ENCODE measurements around the gene RYR1. TPM values are rescaled to one million over a fixed set of nuclear protein-coding genes. Genes with fewer than 3 reads are reported as not detected.
A peak's percentile ranks its signal among the peaks of the same experiment; 100 is the strongest.

RYR1 gene
- total RNA-seq, 1 donor from 2014 or later = 243 TPM

DNA sequence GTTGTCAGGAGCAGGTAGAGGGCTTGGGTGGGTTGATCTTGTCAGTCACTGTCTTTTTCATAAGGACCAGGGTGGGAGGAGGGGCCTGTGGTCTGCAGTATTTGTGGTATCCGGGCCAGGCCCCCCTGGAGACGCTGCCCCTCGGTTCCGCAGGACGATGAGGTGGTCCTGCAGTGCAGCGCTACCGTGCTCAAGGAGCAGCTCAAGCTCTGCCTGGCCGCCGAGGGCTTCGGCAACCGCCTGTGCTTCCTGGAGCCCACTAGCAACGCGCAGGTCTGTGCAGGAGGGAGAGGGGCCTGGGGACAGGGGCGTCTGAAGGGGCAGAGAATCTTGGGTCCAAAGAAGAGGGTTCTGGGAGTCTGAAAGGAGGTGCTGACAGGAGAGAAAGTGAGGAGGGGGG, 7.1 kb downstream of the RYR1 start:
- Histone ChIP-seq H3K4me1 (ENCODE audit: control insufficient read depth in 3 of 3, insufficient read depth in 3 of 3, low read length in 3 of 3) (peaks cover 24 to 43% (median 34%) of the 10 kb centered on the region in 3 donors), H3K9ac (ENCODE audit: low read depth in 1 of 3, low read length in 3 of 3) (peak overlapping the region in 1 of 3 donors; percentile 71), H3K9me3 (ENCODE audit: control insufficient read depth in 3 of 3, low read length in 3 of 3) (no peaks in the 10 kb centered on the region), H3K27me3 (ENCODE audit: control insufficient read depth in 3 of 3, insufficient read depth in 3 of 3, low read length in 3 of 3) (no peaks in the 10 kb centered on the region), H3K4me3 (ENCODE audit: low read length in 3 of 3) (no peak overlapping the region), H3K36me3 (ENCODE audit: control insufficient read depth in 3 of 3, insufficient read depth in 3 of 3, low read length in 3 of 3) (peaks cover 30 to 37% (median 31%) of the 10 kb centered on the region in 3 donors), H3K27ac (ENCODE audit: low read depth, low read length) (peak overlapping the region; percentile 100)

DNA sequence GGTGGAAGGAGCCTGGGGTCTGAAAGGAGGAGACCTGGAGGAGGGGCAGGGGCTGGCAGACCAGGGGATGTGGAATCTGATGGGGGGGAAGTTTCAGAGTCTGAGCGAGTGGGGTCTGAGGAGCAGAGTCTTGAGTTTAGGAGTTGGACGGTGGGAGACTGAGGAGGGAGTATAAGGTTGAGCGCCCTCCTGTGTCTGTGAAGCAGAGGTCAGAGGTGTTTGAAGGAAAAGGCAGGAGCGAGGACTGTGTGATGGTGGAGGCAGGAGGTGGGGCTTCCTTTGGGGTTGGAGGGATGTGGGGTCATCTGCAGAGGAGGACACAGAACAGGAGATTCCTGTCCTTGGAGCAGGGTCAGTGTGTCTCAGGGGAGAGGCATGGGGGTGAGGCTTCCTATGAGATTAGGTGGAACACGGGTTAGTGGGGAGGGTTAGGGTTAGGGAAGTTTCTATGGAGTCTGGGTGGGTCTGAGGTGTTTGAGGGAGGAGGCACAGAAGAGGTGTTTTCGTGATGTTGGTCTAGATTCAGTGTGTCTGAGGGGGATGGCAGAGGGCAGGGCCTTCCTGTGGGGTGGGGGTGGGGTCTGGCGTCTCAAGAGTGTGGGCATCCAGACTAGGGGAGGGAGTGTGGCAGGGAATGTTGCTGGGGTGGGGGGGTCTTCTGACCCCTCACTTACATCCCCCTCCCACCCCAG, 8.3 kb downstream of the RYR1 start:
- H3K9ac ChIP-seq (ENCODE audit: low read depth in 1 of 3, low read length in 3 of 3) = peak overlapping the region in 1 of 3 donors; percentile 20
- no peak overlapping the region for H3K4me3 ChIP-seq (ENCODE audit: low read length in 3 of 3)
- no peaks in the 10 kb centered on the region for H3K27me3 ChIP-seq (ENCODE audit: control insufficient read depth in 3 of 3, insufficient read depth in 3 of 3, low read length in 3 of 3)
- no peaks in the 10 kb centered on the region for H3K9me3 ChIP-seq (ENCODE audit: control insufficient read depth in 3 of 3, low read length in 3 of 3)
- H3K36me3 ChIP-seq (ENCODE audit: control insufficient read depth in 3 of 3, insufficient read depth in 3 of 3, low read length in 3 of 3) = peaks cover 41 to 48% (median 42%) of the 10 kb centered on the region in 3 donors
- peaks cover 21 to 38% (median 31%) of the 10 kb centered on the region in 3 donors for H3K4me1 ChIP-seq (ENCODE audit: control insufficient read depth in 3 of 3, insufficient read depth in 3 of 3, low read length in 3 of 3)
- peak overlapping the region; percentile 40 for H3K27ac ChIP-seq (ENCODE audit: low read depth, low read length)

DNA sequence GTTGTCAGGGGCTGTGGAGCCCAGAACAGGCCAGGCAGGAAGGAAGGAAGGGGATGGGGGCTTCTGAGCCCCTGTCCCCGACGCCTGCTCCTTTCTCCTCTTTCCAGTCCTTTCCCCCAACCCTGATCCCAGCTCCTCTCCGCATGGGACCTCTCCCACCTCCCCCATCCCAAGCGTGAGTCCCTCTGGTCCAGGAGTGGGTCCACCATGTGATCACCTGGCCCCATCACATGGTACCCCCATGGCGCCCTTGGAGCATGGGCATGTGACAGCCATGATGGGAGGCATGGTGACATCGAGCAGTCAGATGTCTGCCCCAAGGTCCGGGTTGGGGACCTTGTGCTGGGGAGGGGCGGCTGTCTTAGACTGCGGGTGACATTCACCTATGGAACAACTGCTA, 9.2 kb downstream of the RYR1 start:
- H3K27me3 ChIP-seq (ENCODE audit: control insufficient read depth in 3 of 3, insufficient read depth in 3 of 3, low read length in 3 of 3) = no peaks in the 10 kb centered on the region
- peaks cover 16 to 31% (median 25%) of the 10 kb centered on the region in 3 donors for H3K4me1 ChIP-seq (ENCODE audit: control insufficient read depth in 3 of 3, insufficient read depth in 3 of 3, low read length in 3 of 3)
- no peak overlapping the region for H3K4me3 ChIP-seq (ENCODE audit: low read length in 3 of 3)
- no peak overlapping the region for H3K9ac ChIP-seq (ENCODE audit: low read depth in 1 of 3, low read length in 3 of 3)
- peak overlapping the region; percentile 40 for H3K27ac ChIP-seq (ENCODE audit: low read depth, low read length)
- H3K9me3 ChIP-seq (ENCODE audit: control insufficient read depth in 3 of 3, low read length in 3 of 3) = no peaks in the 10 kb centered on the region
- peaks cover 45 to 53% (median 46%) of the 10 kb centered on the region in 3 donors for H3K36me3 ChIP-seq (ENCODE audit: control insufficient read depth in 3 of 3, insufficient read depth in 3 of 3, low read length in 3 of 3)

DNA sequence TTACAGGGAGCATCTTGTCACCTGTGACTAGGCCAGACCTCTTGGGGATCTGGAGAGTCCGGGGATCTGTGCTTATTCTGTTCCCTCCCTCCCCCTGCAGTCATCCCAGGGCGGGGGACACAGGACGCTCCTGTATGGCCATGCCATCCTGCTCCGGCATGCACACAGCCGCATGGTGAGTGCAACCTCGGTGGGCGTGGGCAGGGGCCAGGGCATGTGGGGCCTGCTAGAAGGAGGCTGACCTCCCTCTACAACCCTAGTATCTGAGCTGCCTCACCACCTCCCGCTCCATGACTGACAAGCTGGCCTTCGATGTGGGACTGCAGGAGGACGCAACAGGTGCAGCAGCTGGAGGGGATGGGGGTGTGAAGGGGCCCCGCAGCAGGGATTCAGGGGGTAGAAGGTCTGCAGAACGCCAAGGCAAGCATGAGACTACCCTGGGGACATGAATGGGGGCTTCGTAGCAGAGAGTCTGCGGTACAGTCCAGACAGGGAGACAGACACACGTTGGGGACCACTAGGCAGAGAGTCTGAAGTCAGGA, 10.0 kb downstream of the RYR1 start:
- Histone ChIP-seq H3K36me3 (ENCODE audit: control insufficient read depth in 3 of 3, insufficient read depth in 3 of 3, low read length in 3 of 3) (peaks cover 49 to 57% (median 51%) of the 10 kb centered on the region in 3 donors), H3K9me3 (ENCODE audit: control insufficient read depth in 3 of 3, low read length in 3 of 3) (no peaks in the 10 kb centered on the region), H3K4me1 (ENCODE audit: control insufficient read depth in 3 of 3, insufficient read depth in 3 of 3, low read length in 3 of 3) (peaks cover 9 to 28% (median 20%) of the 10 kb centered on the region in 3 donors), H3K4me3 (ENCODE audit: low read length in 3 of 3) (no peak overlapping the region), H3K27ac (ENCODE audit: low read depth, low read length) (no peak overlapping the region), H3K27me3 (ENCODE audit: control insufficient read depth in 3 of 3, insufficient read depth in 3 of 3, low read length in 3 of 3) (no peaks in the 10 kb centered on the region), H3K9ac (ENCODE audit: low read depth in 1 of 3, low read length in 3 of 3) (no peak overlapping the region)

DNA sequence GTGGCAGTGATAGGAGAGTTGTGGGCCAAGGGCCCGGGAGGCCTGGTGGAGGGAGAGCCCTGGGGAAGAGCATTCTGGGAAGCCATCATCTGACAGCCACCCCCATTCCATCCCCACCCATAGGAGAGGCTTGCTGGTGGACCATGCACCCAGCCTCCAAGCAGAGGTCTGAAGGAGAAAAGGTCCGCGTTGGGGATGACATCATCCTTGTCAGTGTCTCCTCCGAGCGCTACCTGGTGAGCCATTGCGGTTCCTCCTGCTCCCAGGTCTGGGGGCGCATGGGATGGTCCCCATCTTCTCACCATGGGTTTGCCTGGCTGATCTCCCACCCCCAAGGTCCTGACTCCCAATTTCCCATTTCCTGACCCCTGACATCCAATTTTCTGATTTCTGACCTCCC, 10.5 kb downstream of the RYR1 start:
- no peak overlapping the region for H3K4me3 ChIP-seq (ENCODE audit: low read length in 3 of 3)
- H3K9me3 ChIP-seq (ENCODE audit: control insufficient read depth in 3 of 3, low read length in 3 of 3) = no peaks in the 10 kb centered on the region
- H3K27ac ChIP-seq (ENCODE audit: low read depth, low read length) = no peak overlapping the region
- H3K9ac ChIP-seq (ENCODE audit: low read depth in 1 of 3, low read length in 3 of 3) = no peak overlapping the region
- peaks cover 7 to 28% (median 19%) of the 10 kb centered on the region in 3 donors for H3K4me1 ChIP-seq (ENCODE audit: control insufficient read depth in 3 of 3, insufficient read depth in 3 of 3, low read length in 3 of 3)
- peaks cover 52 to 61% (median 53%) of the 10 kb centered on the region in 3 donors for H3K36me3 ChIP-seq (ENCODE audit: control insufficient read depth in 3 of 3, insufficient read depth in 3 of 3, low read length in 3 of 3)
- H3K27me3 ChIP-seq (ENCODE audit: control insufficient read depth in 3 of 3, insufficient read depth in 3 of 3, low read length in 3 of 3) = no peaks in the 10 kb centered on the region

DNA sequence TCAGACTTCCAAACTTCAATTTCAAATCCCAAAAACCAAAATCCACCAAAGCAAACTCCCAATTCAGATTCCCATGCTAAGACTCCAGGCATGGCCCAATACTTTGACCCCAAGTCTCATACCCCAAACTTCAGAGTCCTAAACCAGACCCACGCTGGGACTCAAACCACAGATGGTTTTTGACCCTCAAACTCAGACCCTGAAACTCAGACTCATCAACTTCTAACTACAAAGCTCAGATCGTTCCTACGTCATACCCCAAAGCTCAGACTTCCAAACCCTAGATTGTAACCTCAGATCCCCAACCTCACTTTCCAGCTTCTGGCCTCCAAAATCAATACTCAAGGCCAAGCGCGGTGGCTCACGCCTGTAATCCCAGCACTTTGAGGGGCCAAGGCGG, 11.9 kb downstream of the RYR1 start:
- Histone ChIP-seq H3K36me3 (ENCODE audit: control insufficient read depth in 3 of 3, insufficient read depth in 3 of 3, low read length in 3 of 3) (peaks cover 60 to 73% (median 66%) of the 10 kb centered on the region in 3 donors), H3K9ac (ENCODE audit: low read depth in 1 of 3, low read length in 3 of 3) (no peak overlapping the region), H3K27me3 (ENCODE audit: control insufficient read depth in 3 of 3, insufficient read depth in 3 of 3, low read length in 3 of 3) (no peaks in the 10 kb centered on the region), H3K4me3 (ENCODE audit: low read length in 3 of 3) (no peak overlapping the region), H3K9me3 (ENCODE audit: control insufficient read depth in 3 of 3, low read length in 3 of 3) (no peaks in the 10 kb centered on the region), H3K27ac (ENCODE audit: low read depth, low read length) (no peak overlapping the region), H3K4me1 (ENCODE audit: control insufficient read depth in 3 of 3, insufficient read depth in 3 of 3, low read length in 3 of 3) (peaks cover 0 to 28% (median 13%) of the 10 kb centered on the region in 3 donors)

DNA sequence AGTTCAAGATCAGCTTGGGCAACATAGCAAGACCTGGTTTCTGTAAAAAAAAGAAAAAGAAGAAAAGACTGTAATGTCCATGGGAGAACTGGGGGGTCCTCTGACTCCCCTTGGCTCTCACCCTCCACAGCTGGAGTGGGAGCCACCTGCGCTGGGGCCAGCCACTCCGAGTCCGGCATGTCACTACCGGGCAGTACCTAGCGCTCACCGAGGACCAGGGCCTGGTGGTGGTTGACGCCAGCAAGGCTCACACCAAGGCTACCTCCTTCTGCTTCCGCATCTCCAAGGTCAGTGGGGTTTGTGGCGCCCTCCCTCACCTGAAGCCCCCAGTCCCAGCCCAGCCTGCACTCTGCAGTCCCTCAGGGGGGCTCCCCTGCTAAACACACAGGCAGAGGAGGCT, 14.7 kb downstream of the RYR1 start:
- H3K9ac ChIP-seq (ENCODE audit: low read depth in 1 of 3, low read length in 3 of 3) = no peak overlapping the region
- no peaks in the 10 kb centered on the region for H3K9me3 ChIP-seq (ENCODE audit: control insufficient read depth in 3 of 3, low read length in 3 of 3)
- H3K27me3 ChIP-seq (ENCODE audit: control insufficient read depth in 3 of 3, insufficient read depth in 3 of 3, low read length in 3 of 3) = no peaks in the 10 kb centered on the region
- no peak overlapping the region for H3K27ac ChIP-seq (ENCODE audit: low read depth, low read length)
- H3K4me1 ChIP-seq (ENCODE audit: control insufficient read depth in 3 of 3, insufficient read depth in 3 of 3, low read length in 3 of 3) = peaks cover 0 to 31% (median 15%) of the 10 kb centered on the region in 3 donors
- no peak overlapping the region for H3K4me3 ChIP-seq (ENCODE audit: low read length in 3 of 3)
- peaks cover 75 to 82% (median 78%) of the 10 kb centered on the region in 3 donors for H3K36me3 ChIP-seq (ENCODE audit: control insufficient read depth in 3 of 3, insufficient read depth in 3 of 3, low read length in 3 of 3)

DNA sequence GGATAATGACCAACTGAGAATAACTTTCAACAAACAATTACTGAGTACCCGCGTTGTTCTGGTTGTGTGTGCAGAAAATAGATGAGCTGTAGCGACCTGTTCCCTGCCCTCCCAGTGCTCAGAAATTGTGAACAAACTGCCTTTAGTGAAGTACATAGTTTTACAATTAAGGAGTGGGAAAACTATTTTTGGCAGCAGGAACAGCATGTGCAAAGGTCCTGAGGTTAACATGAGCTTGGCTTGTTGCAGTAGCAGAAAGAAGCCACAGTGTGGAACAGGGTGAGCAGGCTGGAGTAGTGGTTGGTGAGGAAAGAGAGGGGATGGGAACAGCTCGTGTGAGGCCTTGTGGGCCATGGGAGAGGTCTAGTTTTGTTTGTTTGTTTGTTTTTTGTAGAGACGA, 16.0 kb downstream of the RYR1 start:
- Histone ChIP-seq H3K4me3 (ENCODE audit: low read length in 3 of 3) (no peak overlapping the region), H3K27me3 (ENCODE audit: control insufficient read depth in 3 of 3, insufficient read depth in 3 of 3, low read length in 3 of 3) (no peaks in the 10 kb centered on the region), H3K27ac (ENCODE audit: low read depth, low read length) (peak overlapping the region; percentile 40), H3K36me3 (ENCODE audit: control insufficient read depth in 3 of 3, insufficient read depth in 3 of 3, low read length in 3 of 3) (peaks cover 67 to 80% (median 70%) of the 10 kb centered on the region in 3 donors), H3K9ac (ENCODE audit: low read depth in 1 of 3, low read length in 3 of 3) (no peak overlapping the region), H3K4me1 (ENCODE audit: control insufficient read depth in 3 of 3, insufficient read depth in 3 of 3, low read length in 3 of 3) (peaks cover 0 to 31% (median 15%) of the 10 kb centered on the region in 3 donors), H3K9me3 (ENCODE audit: control insufficient read depth in 3 of 3, low read length in 3 of 3) (no peaks in the 10 kb centered on the region)

DNA sequence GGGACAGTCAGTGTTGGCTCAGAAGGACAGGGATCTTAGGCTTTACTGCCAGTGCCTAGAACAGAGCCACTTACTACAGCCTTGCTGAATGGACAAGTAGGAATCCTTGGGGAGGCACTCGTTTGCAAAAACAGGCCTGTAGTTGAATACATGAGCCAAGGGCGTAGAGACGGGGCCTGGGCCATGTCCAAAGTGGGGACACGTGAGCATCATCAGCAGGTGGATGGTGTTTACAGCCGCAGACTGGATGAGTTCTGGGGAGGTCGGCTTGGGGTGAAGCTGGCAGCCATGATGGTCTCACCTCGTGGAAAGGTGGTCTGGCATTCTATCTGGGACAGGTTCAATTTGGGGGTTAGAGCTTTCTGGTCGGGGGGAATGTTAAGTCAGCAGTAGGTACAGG, 17.5 kb downstream of the RYR1 start:
- no peaks in the 10 kb centered on the region for H3K9me3 ChIP-seq (ENCODE audit: control insufficient read depth in 3 of 3, low read length in 3 of 3)
- H3K4me1 ChIP-seq (ENCODE audit: control insufficient read depth in 3 of 3, insufficient read depth in 3 of 3, low read length in 3 of 3) = peaks cover 0 to 31% (median 15%) of the 10 kb centered on the region in 3 donors
- peak overlapping the region; percentile 75 for H3K27ac ChIP-seq (ENCODE audit: low read depth, low read length)
- H3K4me3 ChIP-seq (ENCODE audit: low read length in 3 of 3) = no peak overlapping the region
- H3K27me3 ChIP-seq (ENCODE audit: control insufficient read depth in 3 of 3, insufficient read depth in 3 of 3, low read length in 3 of 3) = no peaks in the 10 kb centered on the region
- H3K36me3 ChIP-seq (ENCODE audit: control insufficient read depth in 3 of 3, insufficient read depth in 3 of 3, low read length in 3 of 3) = peaks cover 65 to 80% (median 70%) of the 10 kb centered on the region in 3 donors
- H3K9ac ChIP-seq (ENCODE audit: low read depth in 1 of 3, low read length in 3 of 3) = peak overlapping the region in 1 of 3 donors; percentile 25

DNA sequence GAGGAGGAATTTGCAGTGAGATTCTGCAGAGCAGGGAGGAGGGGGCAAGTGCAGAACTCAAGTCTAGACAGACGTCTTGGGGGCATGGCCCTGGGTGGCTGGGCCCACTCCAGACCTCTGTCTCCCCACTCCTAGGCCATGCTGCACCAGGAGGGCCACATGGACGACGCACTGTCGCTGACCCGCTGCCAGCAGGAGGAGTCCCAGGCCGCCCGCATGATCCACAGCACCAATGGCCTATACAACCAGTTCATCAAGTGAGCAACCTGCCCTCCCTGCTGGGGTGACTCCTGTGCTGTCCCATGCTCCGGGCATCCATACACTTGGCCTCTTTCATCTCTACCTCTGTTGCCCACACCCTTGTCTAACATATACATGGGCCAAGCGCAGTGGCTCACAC, 18.1 kb downstream of the RYR1 start:
- Histone ChIP-seq H3K36me3 (ENCODE audit: control insufficient read depth in 3 of 3, insufficient read depth in 3 of 3, low read length in 3 of 3) (peaks cover 62 to 74% (median 64%) of the 10 kb centered on the region in 3 donors), H3K9ac (ENCODE audit: low read depth in 1 of 3, low read length in 3 of 3) (peak overlapping the region in 1 of 3 donors; percentile 25), H3K27ac (ENCODE audit: low read depth, low read length) (peak overlapping the region; percentile 75), H3K27me3 (ENCODE audit: control insufficient read depth in 3 of 3, insufficient read depth in 3 of 3, low read length in 3 of 3) (no peaks in the 10 kb centered on the region), H3K9me3 (ENCODE audit: control insufficient read depth in 3 of 3, low read length in 3 of 3) (no peaks in the 10 kb centered on the region), H3K4me3 (ENCODE audit: low read length in 3 of 3) (no peak overlapping the region), H3K4me1 (ENCODE audit: control insufficient read depth in 3 of 3, insufficient read depth in 3 of 3, low read length in 3 of 3) (peaks cover 0 to 31% (median 15%) of the 10 kb centered on the region in 3 donors)

Data from skeletal muscle tissue (tissue), 4 donors.